ENCODE measurements around the gene BAIAP2L1. TPM values are rescaled to one million over a fixed set of nuclear protein-coding genes. Genes with fewer than 3 reads are reported as not detected.
A peak's percentile ranks its signal among the peaks of the same experiment; 100 is the strongest.
"Not testable (repeated sequence)": the region's sequence is repeated elsewhere in the genome, so short reads cannot be mapped to it uniquely, and the experiment has no call there.

Gene BAIAP2L1
- 2.8 and 5.3 TPM in 2 replicates for total RNA-seq
- polyA plus RNA-seq, result 3.1 and 3.4 TPM in 2 replicates
- polyA plus RNA-seq (2012), result 3.6 and 4.1 TPM in 2 replicates
- polyA minus RNA-seq (ENCODE audit: low replicate concordance), result 1.5 and 3.3 TPM in 2 replicates

GRCh38 chr7:98400542-98401340, at the start of gene BAIAP2L1:
Gene BAIAP2L1 (minus strand): TSS chr7:98401090. CDS start chr7:98400852, 238 bp downstream.
- Histone ChIP-seq H3K4me3 (replicated peaks in 1 of 4; ENCODE audit: control extremely low read depth in 1 of 4, insufficient read depth in 1 of 4, low read depth in 3 of 4, low read length in 4 of 4) (peak within 1 kb of the TSS; percentile 31 to 64 (median 51)), H3K9me3 (ENCODE audit: control insufficient read depth, insufficient read depth, low read depth, low read length) (no peaks in the 10 kb centered on the region), H3K27ac (ENCODE audit: insufficient read depth, low read length) (no peak within 1 kb of the TSS), H3K79me2 (ENCODE audit: control insufficient read depth, insufficient read depth, low read length) (no peaks in the 10 kb centered on the region), H4K20me1 (ENCODE audit: control insufficient read depth, extremely low read depth, insufficient read depth, low read length) (no peaks in the 10 kb centered on the region), H2AFZ (ENCODE audit: low read length) (peak within 1 kb of the TSS; percentile 65), H3K4me1 (ENCODE audit: control insufficient read depth, extremely low read depth, insufficient read depth, low read length) (peaks cover 2% of the 10 kb centered on the region), H3K27me3 (ENCODE audit: control insufficient read depth, insufficient read depth, low read length) (peaks cover 3% of the 10 kb centered on the region), H3K9ac (ENCODE audit: insufficient read depth, low read length) (peak within 1 kb of the TSS; percentile 30), H3K36me3 (ENCODE audit: control insufficient read depth, insufficient read depth, low read length) (no peaks in the 10 kb centered on the region), H3K4me2 (ENCODE audit: extremely low read depth, insufficient read depth, low read length) (peak within 1 kb of the TSS; percentile 68)
- DNase-seq (ENCODE audit: low read depth in 2 of 2), result peak; percentile 57 to 66
- TF ChIP-seq EZH2 (IDR thresholded peaks at IDR 0.05; ENCODE audit: low read length, missing control alignments) (no peak), CTCF (conservative IDR thresholded peaks at IDR 0.05 in 1 of 2, IDR thresholded peaks at IDR 0.05 in 1 of 2; ENCODE audit: low read depth in 1 of 2, low read length in 2 of 2) (no peak)

GRCh38 chr7:98448766-98449165, 47.9 kb upstream of the BAIAP2L1 start:
- no peak overlapping the region for H3K27ac ChIP-seq (ENCODE audit: insufficient read depth, low read length)
- no peaks in the 10 kb centered on the region for H3K9me3 ChIP-seq (ENCODE audit: control insufficient read depth, insufficient read depth, low read depth, low read length)
- H2AFZ ChIP-seq (ENCODE audit: low read length), result no peak overlapping the region
- H3K4me1 ChIP-seq (ENCODE audit: control insufficient read depth, extremely low read depth, insufficient read depth, low read length), result no peaks in the 10 kb centered on the region
- no peak overlapping the region for H3K9ac ChIP-seq (ENCODE audit: insufficient read depth, low read length)
- no peak for DNase-seq (ENCODE audit: low read depth in 2 of 2)
- no peaks in the 10 kb centered on the region for H4K20me1 ChIP-seq (ENCODE audit: control insufficient read depth, extremely low read depth, insufficient read depth, low read length)
- no peak overlapping the region for H3K4me3 ChIP-seq (replicated peaks in 1 of 4; ENCODE audit: control extremely low read depth in 1 of 4, insufficient read depth in 1 of 4, low read depth in 3 of 4, low read length in 4 of 4)
- H3K27me3 ChIP-seq (ENCODE audit: control insufficient read depth, insufficient read depth, low read length), result no peaks in the 10 kb centered on the region
- no peak overlapping the region for H3K4me2 ChIP-seq (ENCODE audit: extremely low read depth, insufficient read depth, low read length)
- no peaks in the 10 kb centered on the region for H3K36me3 ChIP-seq (ENCODE audit: control insufficient read depth, insufficient read depth, low read length)
- TF ChIP-seq CTCF (conservative IDR thresholded peaks at IDR 0.05 in 1 of 2, IDR thresholded peaks at IDR 0.05 in 1 of 2; ENCODE audit: low read depth in 1 of 2, low read length in 2 of 2) (no peak), EZH2 (IDR thresholded peaks at IDR 0.05; ENCODE audit: low read length, missing control alignments) (no peak)
- H3K79me2 ChIP-seq (ENCODE audit: control insufficient read depth, insufficient read depth, low read length), result no peaks in the 10 kb centered on the region

- not testable (repeated sequence) for H3K4me1 ChIP-seq (ENCODE audit: control insufficient read depth, extremely low read depth, insufficient read depth, low read length); DNase-seq (ENCODE audit: low read depth in 2 of 2); H2AFZ ChIP-seq (ENCODE audit: low read length); H3K9ac ChIP-seq (ENCODE audit: insufficient read depth, low read length); H3K9me3 ChIP-seq (ENCODE audit: control insufficient read depth, insufficient read depth, low read depth, low read length); H3K79me2 ChIP-seq (ENCODE audit: control insufficient read depth, insufficient read depth, low read length); H3K36me3 ChIP-seq (ENCODE audit: control insufficient read depth, insufficient read depth, low read length); H3K4me3 ChIP-seq (replicated peaks in 1 of 4; ENCODE audit: control extremely low read depth in 1 of 4, insufficient read depth in 1 of 4, low read depth in 3 of 4, low read length in 4 of 4); H3K4me2 ChIP-seq (ENCODE audit: extremely low read depth, insufficient read depth, low read length); H3K27me3 ChIP-seq (ENCODE audit: control insufficient read depth, insufficient read depth, low read length); H3K27ac ChIP-seq (ENCODE audit: insufficient read depth, low read length); H4K20me1 ChIP-seq (ENCODE audit: control insufficient read depth, extremely low read depth, insufficient read depth, low read length)
Observed at GRCh38 chr7:98440992-98441391, 40.1 kb upstream of the BAIAP2L1 start.
